Lower leg skin (tissue), 4 donors: ENCODE measurements around the gene MRPS9. TPM values are rescaled to one million over a fixed set of nuclear protein-coding genes. Genes with fewer than 3 reads are reported as not detected.

Experiments
- DNase-seq, 2 donors: peaks; one replicate each; pipeline ENCODE4 v3.0.0-alpha.2; 2019; ENCODE audit warnings: low spot score in 2 of 2
- H3K4me3 ChIP-seq: fragments of 200-600 bp; sonication (generic); 2 replicates; pipeline ENCODE4 v1.5.1; 2017; ENCODE audit warnings: mild to moderate bottlenecking, low read depth; ENCODE audit not compliant: poor library complexity, severe bottlenecking
- POLR2A ChIP-seq, 2 donors: fragments of 450-650 bp; IDR thresholded peaks; one replicate each; pipeline ENCODE4 v1.6.1; 2016 to 2017; ENCODE audit warnings: antibody characterized with exemption in 2 of 2, mild to moderate bottlenecking in 1 of 2, moderate library complexity in 1 of 2
- WGBS, 2 donors: methylation state at CpG; one replicate each; pipeline ENCODE4 v1.1.5; 2018; 5-methylcytosine and 5-hydroxymethylcytosine counted together
- intact Hi-C: fragments of 100-400 bp; cut with DNase I; formaldehyde crosslinking; loops from one replicate; pipeline ENCODE4 v1.15.0; 2023; ENCODE audit warnings: low total_unique reads
- total RNA-seq, 4 donors: library from RNA; depleted of rRNA; stranded (reverse); fragments of >200 nt; gene quantifications; one replicate each; pipeline ENCODE4 v1.1.0, GENCODE V29; 2016
- TF ChIP-seq, protein P1 (sequence below), 3 donors: fragments of 450-650 bp; IDR thresholded peaks; one replicate each; pipeline ENCODE4 v1.5.1; 2016; ENCODE audit warnings: antibody characterized with exemption in 3 of 3, mild to moderate bottlenecking in 3 of 3, moderate library complexity in 2 of 3

Gene MRPS9
- total RNA-seq, 4 donors from 2014 or later = 16.1 to 20.0 (median 17.3) TPM

DNA sequence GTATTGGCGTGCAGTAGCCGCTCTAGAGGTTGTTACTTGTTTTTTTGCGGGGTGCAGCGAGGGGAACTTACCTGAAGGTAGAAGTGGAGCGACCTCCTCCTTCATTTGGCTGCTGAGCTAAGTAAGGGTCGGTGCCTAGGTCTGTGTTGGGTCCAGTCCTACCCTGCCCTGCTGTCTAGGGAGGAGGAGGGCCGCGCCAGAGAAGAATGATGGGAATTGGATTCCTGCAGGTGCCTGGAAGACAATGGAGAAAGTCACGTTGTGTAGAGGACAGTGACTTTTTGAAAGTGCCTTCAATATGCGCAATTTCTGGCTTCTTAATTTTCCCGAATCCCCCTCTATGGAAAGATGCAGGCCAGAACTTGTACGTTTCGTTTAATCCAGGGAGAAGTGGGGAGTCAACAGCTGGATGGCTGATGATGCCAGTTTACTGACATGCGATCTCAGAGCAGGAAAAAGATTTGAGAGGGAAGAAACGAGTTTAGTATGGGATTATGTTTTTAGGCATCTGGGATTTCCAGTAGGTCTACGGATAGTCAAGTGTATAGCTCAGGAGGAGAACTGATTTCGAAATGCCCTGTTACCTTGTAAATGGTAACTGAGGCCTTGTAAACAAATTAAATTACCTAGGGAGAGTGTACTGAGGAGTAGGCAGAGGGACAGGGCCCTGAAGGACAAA is 653 bp downstream of the MRPS9 start:
- 4 to 5% methylated on average over 17 of the region's 17 CpGs for WGBS, 2 donors
- no peak for TF ChIP-seq POLR2A (IDR thresholded peaks at IDR 0.05)
- TF ChIP-seq, protein P1, sequence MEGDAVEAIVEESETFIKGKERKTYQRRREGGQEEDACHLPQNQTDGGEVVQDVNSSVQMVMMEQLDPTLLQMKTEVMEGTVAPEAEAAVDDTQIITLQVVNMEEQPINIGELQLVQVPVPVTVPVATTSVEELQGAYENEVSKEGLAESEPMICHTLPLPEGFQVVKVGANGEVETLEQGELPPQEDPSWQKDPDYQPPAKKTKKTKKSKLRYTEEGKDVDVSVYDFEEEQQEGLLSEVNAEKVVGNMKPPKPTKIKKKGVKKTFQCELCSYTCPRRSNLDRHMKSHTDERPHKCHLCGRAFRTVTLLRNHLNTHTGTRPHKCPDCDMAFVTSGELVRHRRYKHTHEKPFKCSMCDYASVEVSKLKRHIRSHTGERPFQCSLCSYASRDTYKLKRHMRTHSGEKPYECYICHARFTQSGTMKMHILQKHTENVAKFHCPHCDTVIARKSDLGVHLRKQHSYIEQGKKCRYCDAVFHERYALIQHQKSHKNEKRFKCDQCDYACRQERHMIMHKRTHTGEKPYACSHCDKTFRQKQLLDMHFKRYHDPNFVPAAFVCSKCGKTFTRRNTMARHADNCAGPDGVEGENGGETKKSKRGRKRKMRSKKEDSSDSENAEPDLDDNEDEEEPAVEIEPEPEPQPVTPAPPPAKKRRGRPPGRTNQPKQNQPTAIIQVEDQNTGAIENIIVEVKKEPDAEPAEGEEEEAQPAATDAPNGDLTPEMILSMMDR (IDR thresholded peaks at IDR 0.05) = no peak
- H3K4me3 ChIP-seq = peak overlapping the region; percentile 91
- intact Hi-C loops = no loop called here
- DNase-seq = no peak

DNA sequence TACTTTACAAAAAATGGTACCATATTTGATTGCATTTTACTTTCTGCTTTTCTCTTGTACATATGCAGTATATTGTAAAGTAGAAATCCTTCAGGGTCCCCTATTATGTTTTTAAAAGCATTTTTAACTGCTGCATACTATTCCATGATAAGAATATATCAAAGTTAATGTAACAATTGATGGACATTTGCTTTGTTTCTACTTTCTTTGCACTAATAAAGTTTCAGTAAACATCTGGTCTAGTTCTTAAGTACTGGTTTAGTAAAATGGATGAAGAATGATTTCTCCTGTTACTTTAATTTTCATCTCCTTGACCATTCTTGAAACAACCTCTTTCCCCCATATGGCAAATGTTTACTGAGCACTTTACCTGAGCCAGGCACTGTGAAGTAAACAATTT is 1.7 kb downstream of the MRPS9 start:
- TF ChIP-seq, protein P1 (IDR thresholded peaks at IDR 0.05) = no peak
- TF ChIP-seq POLR2A (IDR thresholded peaks at IDR 0.05) = no peak

DNA sequence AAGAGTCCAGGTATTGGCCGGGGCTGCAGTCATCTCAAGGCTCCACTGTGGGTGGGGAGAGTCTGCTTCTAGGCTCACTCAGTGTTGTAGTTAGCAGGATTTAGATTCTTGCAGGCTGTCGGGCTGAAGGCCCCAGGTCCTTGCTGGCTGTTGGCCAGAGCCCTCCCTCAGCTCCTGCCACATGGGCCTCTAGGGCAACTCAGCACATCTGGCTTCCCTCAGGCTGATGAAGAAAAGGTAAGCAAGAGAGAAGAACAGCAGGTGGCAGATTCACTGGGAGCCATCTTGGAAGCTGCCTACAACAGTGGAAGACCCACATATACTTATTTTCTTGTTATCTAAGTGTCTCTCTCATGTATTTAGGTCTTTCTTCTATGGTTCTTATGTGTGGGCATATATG is 4.3 kb downstream of the MRPS9 start:
- intact Hi-C loops = no loop called here
- DNase-seq = no peak
- H3K4me3 ChIP-seq = no peak overlapping the region
- WGBS, 2 donors = 66 to 67% methylated on average over 2 of the region's 2 CpGs
- TF ChIP-seq, protein P1 (IDR thresholded peaks at IDR 0.05) = no peak
- no peak for TF ChIP-seq POLR2A (IDR thresholded peaks at IDR 0.05)

More for the DNA sequence above, 1.7 kb downstream of the MRPS9 start:
- no peak for DNase-seq
- intact Hi-C loops = no loop called here
- no peak overlapping the region for H3K4me3 ChIP-seq

DNA sequence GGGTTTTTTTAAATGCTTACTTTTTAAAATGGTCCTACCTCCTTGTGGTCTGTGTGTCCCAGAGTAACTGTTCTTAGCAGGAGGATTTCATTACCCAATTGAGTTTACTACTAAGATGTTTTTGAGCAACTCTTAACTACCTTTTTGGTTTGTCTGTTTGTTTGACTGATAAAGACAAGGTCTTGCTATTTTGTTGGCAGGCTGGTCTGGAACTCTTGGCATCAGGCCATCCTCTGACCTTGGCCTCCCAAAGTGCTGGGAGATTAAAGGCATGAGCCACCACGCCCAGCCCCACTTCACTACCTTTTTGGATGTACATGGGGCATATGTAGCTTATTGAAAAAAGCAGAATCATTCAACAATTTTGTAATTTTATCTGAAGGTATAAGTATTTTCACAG is 14.9 kb downstream of the MRPS9 start:
- no peak for DNase-seq
- intact Hi-C loops = no loop called here
- no peak for TF ChIP-seq POLR2A (IDR thresholded peaks at IDR 0.05)
- TF ChIP-seq, protein P1 (IDR thresholded peaks at IDR 0.05) = no peak
- H3K4me3 ChIP-seq = no peak overlapping the region
- WGBS, 2 donors = 89 to 92% methylated on average over 1 of the region's 1 CpG

DNA sequence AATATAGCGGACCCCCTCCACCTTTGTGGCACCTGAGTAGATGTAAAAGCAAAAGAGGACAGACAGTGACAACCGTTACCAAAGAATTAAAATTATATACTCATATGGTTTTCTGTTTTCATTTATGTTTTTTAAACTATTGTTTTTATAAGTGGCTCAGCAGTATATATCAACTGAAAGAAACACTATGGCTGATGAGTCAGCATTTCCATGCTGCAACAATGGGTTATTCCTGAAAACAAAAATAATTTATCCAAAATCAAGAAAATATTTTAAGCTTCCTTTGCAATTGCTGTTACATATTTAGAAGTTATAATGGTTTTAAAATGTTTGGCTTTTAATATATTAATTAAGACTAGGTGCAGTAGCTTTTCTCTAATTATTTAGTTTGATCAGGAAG is 17.7 kb downstream of the MRPS9 start:
- DNase-seq = no peak
- H3K4me3 ChIP-seq = no peak overlapping the region
- TF ChIP-seq, protein P1 (IDR thresholded peaks at IDR 0.05) = no peak
- TF ChIP-seq POLR2A (IDR thresholded peaks at IDR 0.05) = no peak
- 72 to 100% methylated on average over 2 of the region's 2 CpGs for WGBS, 2 donors
- intact Hi-C loops = no loop called here

DNA sequence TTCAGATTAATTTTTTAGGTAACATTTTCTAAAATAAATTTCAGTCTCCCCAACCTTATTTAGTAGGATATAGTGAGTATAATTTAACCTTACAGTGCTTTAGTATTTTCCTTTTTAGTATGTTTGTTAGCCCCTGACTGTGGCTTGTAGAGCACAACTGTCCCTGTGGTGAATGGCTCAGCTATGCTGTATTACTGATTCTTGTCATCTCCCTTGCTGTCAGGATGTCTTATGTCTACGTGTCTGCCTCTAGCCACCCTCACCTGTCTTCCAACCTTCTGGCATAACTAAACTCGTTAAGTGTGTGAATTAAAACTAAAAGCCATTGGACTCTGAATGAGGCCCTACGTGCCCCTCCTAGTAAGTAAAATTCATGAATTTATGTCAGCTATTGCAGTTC is 18.4 kb downstream of the MRPS9 start:
- WGBS, 2 donors = 88 to 98% methylated on average over 3 of the region's 3 CpGs
- DNase-seq = no peak
- TF ChIP-seq, protein P1 (IDR thresholded peaks at IDR 0.05) = no peak
- TF ChIP-seq POLR2A (IDR thresholded peaks at IDR 0.05) = no peak
- no peak overlapping the region for H3K4me3 ChIP-seq
- intact Hi-C loops = no loop called here
